ENCODE results near the gene C1RL.

Gene C1RL

GRCh38 chr12:7100239-7100638 is 8.8 kb downstream of the C1RL start:
- no peak for TF ChIP-seq CTCF (IDR thresholded peaks at IDR 0.05; ENCODE audit: insufficient read depth, low read depth, low read length, missing control alignments)
- H3K4me3 ChIP-seq (ENCODE audit: low read length) = no peak overlapping the region
- no peak for DNase-seq (ENCODE audit: low read depth)

DNA sequence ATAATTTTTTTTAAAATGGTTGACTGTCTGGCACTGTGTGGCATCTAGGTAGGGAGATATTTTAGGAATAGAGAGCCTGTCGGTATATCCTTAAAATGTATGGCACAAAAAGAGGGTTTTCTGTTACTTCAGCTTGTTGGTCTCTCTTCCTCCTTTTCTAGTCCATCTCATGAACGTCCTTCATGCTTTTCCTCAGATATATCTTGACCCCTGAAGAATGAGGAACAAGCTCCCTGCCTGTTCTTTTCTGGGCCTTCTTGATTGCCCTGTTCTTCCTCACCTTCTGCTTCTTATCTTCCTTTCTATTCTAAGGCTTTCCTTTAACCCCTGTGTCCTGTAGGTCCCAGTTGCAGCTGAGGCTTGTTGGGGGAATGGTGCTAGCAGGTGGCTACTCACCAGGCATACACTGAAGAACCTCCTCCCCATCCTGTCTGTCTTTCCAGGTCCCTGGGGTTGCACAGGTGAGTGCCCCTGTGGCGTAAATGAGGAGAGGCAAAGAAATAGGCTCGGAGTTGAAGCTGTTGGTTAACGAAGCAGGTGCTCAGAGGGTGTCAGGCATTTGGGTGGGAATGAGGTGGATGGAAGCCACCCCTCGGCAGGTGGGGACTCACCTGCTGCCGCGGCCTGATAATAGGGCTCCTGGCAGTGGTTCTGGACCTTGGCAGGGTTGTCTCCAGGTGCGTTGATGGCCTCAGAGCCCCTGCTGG is 9.6 kb downstream of the C1RL start:
- no peak for TF ChIP-seq CTCF (IDR thresholded peaks at IDR 0.05; ENCODE audit: insufficient read depth, low read depth, low read length, missing control alignments)
- no peak overlapping the region for H3K4me3 ChIP-seq (ENCODE audit: low read length)
- DNase-seq (ENCODE audit: low read depth) = no peak

DNA sequence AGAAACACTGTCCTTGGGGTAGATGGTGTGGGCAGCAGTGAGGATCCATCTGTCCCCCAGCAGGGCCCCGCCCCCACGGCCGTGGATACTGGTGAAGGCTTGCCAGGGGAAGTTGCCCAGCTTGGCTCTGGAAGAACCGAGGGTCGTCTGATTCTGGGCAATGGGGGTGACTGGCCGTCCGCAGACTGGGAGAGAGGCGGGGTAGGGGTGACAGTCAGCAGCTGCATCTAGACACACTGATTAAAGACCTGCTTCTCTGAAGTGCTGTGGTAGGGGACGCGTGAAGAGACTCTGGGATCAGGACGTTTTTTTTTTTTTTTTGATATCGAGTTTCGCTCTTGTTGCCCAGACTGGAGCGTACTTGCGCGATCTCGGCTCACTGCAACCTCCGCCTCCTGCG is 12.0 kb downstream of the C1RL start:
- H3K4me3 ChIP-seq (ENCODE audit: low read length) = no peak overlapping the region
- DNase-seq (ENCODE audit: low read depth) = no peak
- TF ChIP-seq CTCF (IDR thresholded peaks at IDR 0.05; ENCODE audit: insufficient read depth, low read depth, low read length, missing control alignments) = no peak

DNA sequence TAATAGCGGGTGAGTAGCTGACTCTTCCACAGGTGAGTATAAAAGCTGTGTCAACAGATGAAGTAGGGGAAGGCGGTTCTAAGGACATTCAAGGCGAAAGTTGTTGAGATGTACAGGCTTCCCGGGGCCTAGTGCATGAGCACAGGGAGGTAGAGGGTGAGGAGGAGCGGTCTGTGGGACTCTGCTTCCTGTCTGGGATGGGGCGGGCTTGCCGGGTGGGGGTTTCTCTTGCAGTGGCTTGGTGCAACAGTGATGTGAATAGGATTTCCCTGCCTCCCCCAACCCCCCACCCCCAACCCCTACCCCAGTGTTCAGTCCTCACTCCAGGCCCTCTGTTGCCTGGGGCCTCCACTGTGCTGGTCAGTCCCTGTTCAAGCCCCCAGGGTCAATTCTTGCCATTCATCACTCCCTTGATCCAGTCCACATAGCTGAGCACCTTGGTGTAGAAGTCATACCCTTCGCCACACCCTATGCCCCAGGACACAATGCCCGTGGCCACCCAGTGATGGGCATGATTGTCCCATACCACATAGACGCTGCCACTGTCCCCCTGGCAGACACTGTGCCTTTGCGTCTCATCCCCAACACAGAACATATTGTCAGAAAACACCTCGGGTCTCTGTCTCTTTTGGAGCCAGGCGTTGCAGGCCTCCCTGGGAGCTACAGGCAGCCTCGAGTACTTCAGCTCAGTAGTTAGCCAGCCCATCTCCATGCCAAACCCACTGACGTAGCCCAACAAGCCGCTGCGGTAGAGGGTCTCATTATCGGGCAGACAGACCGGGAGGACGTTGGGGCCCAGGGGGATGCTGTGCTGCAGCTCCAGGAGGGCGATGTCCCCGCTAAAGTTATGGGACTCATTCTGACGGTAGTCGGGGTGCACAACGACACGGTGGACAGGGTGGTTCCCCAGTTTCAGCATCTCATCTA is 12.7 kb downstream of the C1RL start:
- DNase-seq (ENCODE audit: low read depth) = no peak
- H3K4me3 ChIP-seq (ENCODE audit: low read length) = no peak overlapping the region
- TF ChIP-seq CTCF (IDR thresholded peaks at IDR 0.05; ENCODE audit: insufficient read depth, low read depth, low read length, missing control alignments) = no peak

GRCh38 chr12:7093892-7094291 is 15.1 kb downstream of the C1RL start:
- no peak overlapping the region for H3K4me3 ChIP-seq (ENCODE audit: low read length)
- DNase-seq (ENCODE audit: low read depth) = no peak
- no peak for TF ChIP-seq CTCF (IDR thresholded peaks at IDR 0.05; ENCODE audit: insufficient read depth, low read depth, low read length, missing control alignments)

- DNase-seq (ENCODE audit: low read depth) = no peak
- H3K4me3 ChIP-seq (ENCODE audit: low read length) = no peak overlapping the region
- no peak for TF ChIP-seq CTCF (IDR thresholded peaks at IDR 0.05; ENCODE audit: insufficient read depth, low read depth, low read length, missing control alignments)
These were observed 15.5 kb downstream of the C1RL start for GRCh38 chr12:7093486-7093885.
